ENCODE measurements around the gene CFAP77. TPM values are rescaled to one million over a fixed set of nuclear protein-coding genes. Genes with fewer than 3 reads are reported as not detected.

CFAP77 gene
- total and polyA plus RNA-seq, 2 of the 4 experiments (the other 2 are of a cell fraction) = not detected

GRCh38 chr9:132588501-132589147 lies 178.6 kb downstream of the CFAP77 start:
- Histone ChIP-seq H3K14ac (replicated peaks; ENCODE audit: low read depth, low read length) (no peak overlapping the region), H4K20me1 (ENCODE audit: insufficient read depth, low read length) (peaks cover 46% of the 10 kb centered on the region), H3K23ac (ENCODE audit: low read depth, low read length) (no peak overlapping the region)

More at GRCh38 chr9:132588501-132589147, 178.6 kb downstream of the CFAP77 start:
- TF ChIP-seq CHD1 (IDR thresholded peaks at IDR 0.05; ENCODE audit: low read depth, low read length) (no peak), CEBPB (IDR thresholded peaks at IDR 0.05; ENCODE audit: low read depth, low read length) (no peak)
- Histone ChIP-seq H3K9me3 (ENCODE audit: control insufficient read depth, insufficient read depth, low read length) (peaks cover 2% of the 10 kb centered on the region), H3K4ac (ENCODE audit: low read depth, low read length) (no peak overlapping the region), H2BK5ac (ENCODE audit: low read depth, low read length, poor library complexity, severe bottlenecking) (no peak overlapping the region), H2BK15ac (ENCODE audit: low read depth, low read length) (no peak overlapping the region), H3K4me3 (ENCODE audit: insufficient read depth, low read depth, low read length) (no peak overlapping the region), H3K18ac (ENCODE audit: low read depth, low read length) (no peak overlapping the region), H3K4me2 (ENCODE audit: low read depth, low read length) (no peak overlapping the region), H3K79me1 (ENCODE audit: low read depth in 1 of 2, low read length in 2 of 2) (no peaks in the 10 kb centered on the region), H4K5ac (ENCODE audit: low read depth, low read length) (no peak overlapping the region), H4K91ac (ENCODE audit: insufficient read depth, low read depth, low read length) (no peak overlapping the region), H3K4me1 (ENCODE audit: control insufficient read depth, insufficient read depth, low read length) (no peaks in the 10 kb centered on the region; the same call in 1 of the 2 replicates), H2BK20ac (ENCODE audit: low read depth, low read length) (no peak overlapping the region), H3K9me1 (ENCODE audit: insufficient read depth, low read length) (no peaks in the 10 kb centered on the region; the same call in 1 of the 2 replicates), H2AK9ac (replicated peaks; ENCODE audit: low read depth, low read length, poor library complexity) (no peak overlapping the region), H3K36me3 (ENCODE audit: control insufficient read depth, insufficient read depth, low read length) (peaks cover 2% of the 10 kb centered on the region; the same call in 1 of the 2 replicates), H2AFZ (replicated peaks; ENCODE audit: low read length, poor library complexity) (no peak overlapping the region), H3K27me3 (ENCODE audit: control insufficient read depth, insufficient read depth, low read length) (peaks cover 84% of the 10 kb centered on the region), H3K27ac (ENCODE audit: insufficient read depth, low read length) (no peak overlapping the region), H3K56ac (ENCODE audit: extremely low read depth, insufficient read depth, low read length) (no peak overlapping the region), H4K8ac (ENCODE audit: low read depth in 2 of 2, low read length in 2 of 2) (no peak overlapping the region), H3K9ac (ENCODE audit: low read depth, low read length) (no peak overlapping the region), H2BK120ac (ENCODE audit: low read depth, low read length) (no peak overlapping the region), H2AK5ac (ENCODE audit: low read depth, low read length) (no peak overlapping the region)
- POLR2A ChIA-PET (ENCODE audit: unreplicated experiment) = no interaction called here
- WGBS, 2 experiments (ENCODE audit: extremely low coverage in 2 of 2, insufficient read length in 1 of 2) = 6% methylated on average over 10 of the region's 28 CpGs; no CpG with 5 or more reads in 1 of the 2 experiments
- ATAC-seq (ENCODE audit: low read depth) (no peak), DNase-seq (no peak)
- intact Hi-C loops (cut with micrococcal nuclease) (no loop called here), in situ Hi-C loops (cut with MboI; ENCODE audit: low sequenced_read_pairs) (no loop called here), dilution Hi-C loops (cut with HindIII; ENCODE audit: low sequenced_read_pairs, unreplicated experiment) (no loop called here)
- CTCF ChIA-PET = no interaction called here
- BruUV-seq (replicated peaks) = no TSS peak
